ENCODE results near the gene G6PC1. TPM values are rescaled to one million over a fixed set of nuclear protein-coding genes. Genes with fewer than 3 reads are reported as not detected.
"Not testable (repeated sequence)": the region's sequence is repeated elsewhere in the genome, so short reads cannot be mapped to it uniquely, and the experiment has no call there.

Gene G6PC1
- total RNA-seq, 1 donor, result not detected

GRCh38 chr17:42906772-42907446 is 6.3 kb downstream of the G6PC1 start:
- H3K4me3 ChIP-seq (ENCODE audit: low read depth, low read length), result no peak overlapping the region
- DNase-seq (ENCODE audit: low read depth), result no peak
- TF ChIP-seq, protein P1, sequence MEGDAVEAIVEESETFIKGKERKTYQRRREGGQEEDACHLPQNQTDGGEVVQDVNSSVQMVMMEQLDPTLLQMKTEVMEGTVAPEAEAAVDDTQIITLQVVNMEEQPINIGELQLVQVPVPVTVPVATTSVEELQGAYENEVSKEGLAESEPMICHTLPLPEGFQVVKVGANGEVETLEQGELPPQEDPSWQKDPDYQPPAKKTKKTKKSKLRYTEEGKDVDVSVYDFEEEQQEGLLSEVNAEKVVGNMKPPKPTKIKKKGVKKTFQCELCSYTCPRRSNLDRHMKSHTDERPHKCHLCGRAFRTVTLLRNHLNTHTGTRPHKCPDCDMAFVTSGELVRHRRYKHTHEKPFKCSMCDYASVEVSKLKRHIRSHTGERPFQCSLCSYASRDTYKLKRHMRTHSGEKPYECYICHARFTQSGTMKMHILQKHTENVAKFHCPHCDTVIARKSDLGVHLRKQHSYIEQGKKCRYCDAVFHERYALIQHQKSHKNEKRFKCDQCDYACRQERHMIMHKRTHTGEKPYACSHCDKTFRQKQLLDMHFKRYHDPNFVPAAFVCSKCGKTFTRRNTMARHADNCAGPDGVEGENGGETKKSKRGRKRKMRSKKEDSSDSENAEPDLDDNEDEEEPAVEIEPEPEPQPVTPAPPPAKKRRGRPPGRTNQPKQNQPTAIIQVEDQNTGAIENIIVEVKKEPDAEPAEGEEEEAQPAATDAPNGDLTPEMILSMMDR (IDR thresholded peaks at IDR 0.05; ENCODE audit: insufficient read depth, low read length), result no peak

DNA sequence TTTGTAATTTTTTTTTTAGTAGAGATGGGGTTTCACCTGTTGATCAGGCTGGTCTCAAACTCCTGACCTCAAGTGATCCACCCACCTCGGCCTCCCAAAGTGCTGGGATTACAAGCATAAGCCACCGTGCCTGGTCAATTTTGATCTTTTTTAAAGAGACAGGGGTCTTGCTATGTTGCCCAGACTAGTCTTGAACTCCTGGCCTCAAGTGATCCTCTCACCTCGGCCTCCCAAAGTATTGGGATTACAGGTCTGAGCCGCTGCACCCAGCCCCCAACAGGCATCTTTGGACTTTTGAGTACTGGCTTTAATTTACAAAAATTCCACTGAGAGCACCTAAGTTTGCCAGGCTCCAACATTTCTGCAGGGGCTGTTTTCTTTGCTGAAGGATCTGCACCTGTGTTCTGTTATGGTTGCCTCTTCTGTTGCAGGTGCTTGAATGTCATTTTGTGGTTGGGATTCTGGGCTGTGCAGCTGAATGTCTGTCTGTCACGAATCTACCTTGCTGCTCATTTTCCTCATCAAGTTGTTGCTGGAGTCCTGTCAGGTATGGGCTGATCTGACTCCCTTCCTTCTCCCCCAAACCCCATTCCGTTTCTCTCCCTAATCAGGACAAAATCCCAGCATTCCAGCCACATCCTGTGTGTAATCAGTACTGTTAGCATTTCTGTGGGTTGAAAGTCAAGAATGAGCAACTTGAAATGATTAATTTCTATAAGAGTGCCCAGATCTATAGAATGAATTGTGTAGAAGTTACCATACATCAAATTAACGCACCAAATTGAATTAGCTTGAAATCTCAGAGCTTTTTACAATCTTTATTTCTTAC is 8.5 kb downstream of the G6PC1 start:
- H3K4me3 ChIP-seq (ENCODE audit: low read depth, low read length), result no peak overlapping the region
- no peak for DNase-seq (ENCODE audit: low read depth)
- TF ChIP-seq, protein P1 (IDR thresholded peaks at IDR 0.05; ENCODE audit: insufficient read depth, low read length), result no peak

DNA sequence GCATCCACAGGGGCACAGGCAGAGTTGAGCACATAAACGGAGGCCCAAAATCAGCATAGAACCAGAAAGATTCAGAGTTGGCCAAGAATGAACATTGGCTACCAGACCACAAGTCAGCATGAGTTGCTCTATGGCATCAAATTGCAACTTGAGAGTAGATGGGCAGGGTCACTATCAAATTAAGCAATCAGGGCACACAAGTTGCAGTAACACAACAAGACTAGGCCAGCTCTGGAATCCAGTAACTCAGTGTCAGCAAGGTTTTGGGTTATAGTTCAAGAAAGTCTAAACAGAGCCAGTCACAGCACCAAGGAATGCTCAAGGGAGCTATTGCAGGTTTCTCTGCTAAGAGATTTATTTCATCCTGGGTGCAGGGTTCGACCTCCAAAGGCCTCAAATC is 12.9 kb downstream of the G6PC1 start:
- DNase-seq (ENCODE audit: low read depth), result no peak
- TF ChIP-seq, protein P1 (IDR thresholded peaks at IDR 0.05; ENCODE audit: insufficient read depth, low read length), result no peak
- H3K4me3 ChIP-seq (ENCODE audit: low read depth, low read length), result no peak overlapping the region

GRCh38 chr17:42913981-42914617 is 13.5 kb downstream of the G6PC1 start:
- TF ChIP-seq, protein P1 (IDR thresholded peaks at IDR 0.05; ENCODE audit: insufficient read depth, low read length), result no peak
- DNase-seq (ENCODE audit: low read depth), result no peak
- H3K4me3 ChIP-seq (ENCODE audit: low read depth, low read length), result no peak overlapping the region

GRCh38 chr17:42915288-42915687 is 14.7 kb downstream of the G6PC1 start:
- not testable (repeated sequence) for DNase-seq (ENCODE audit: low read depth); H3K4me3 ChIP-seq (ENCODE audit: low read depth, low read length)

DNA sequence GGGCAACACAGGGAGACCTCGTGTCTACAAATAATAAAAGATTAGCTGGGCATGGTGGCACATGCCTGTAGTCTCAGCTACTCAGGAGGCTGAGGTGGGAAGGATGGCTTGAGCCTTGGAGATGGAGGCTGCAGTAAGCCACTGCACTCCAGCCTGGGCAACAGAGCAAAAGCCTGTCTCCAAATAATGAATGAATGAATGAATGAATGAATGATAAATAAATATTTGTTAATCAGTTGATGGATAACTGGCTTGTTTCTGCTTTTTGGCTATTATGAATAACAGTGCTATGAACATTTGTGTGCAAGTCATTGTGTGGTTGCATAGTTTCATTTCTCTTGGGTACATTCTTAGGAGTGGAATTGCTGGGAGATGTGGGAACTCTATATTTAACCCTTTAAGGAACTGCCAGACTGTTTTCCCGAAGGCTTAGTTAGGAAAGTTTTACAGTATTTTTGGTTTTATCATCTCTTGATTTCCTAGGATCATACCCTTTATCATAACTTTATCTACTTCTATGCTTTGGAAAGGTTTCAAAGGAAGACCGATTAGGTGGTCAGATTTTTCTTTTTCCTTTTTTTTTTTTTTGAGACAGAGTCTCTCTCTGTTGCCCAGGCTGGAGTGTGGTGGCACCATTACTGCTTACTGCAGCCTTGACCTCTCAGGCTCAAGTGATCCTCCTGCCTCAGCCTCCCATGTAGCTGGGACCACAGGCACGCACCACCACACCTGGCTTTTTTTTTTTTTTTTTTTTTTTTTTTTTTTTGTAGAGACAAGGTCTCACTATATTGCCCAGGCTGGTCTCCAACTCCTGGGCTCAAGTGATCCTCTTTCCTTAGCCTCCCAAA is 16.0 kb downstream of the G6PC1 start:
- DNase-seq (ENCODE audit: low read depth); H3K4me3 ChIP-seq (ENCODE audit: low read depth, low read length): not testable (repeated sequence)

GRCh38 chr17:42917236-42917603 is 16.6 kb downstream of the G6PC1 start:
- H3K4me3 ChIP-seq (ENCODE audit: low read depth, low read length), result no peak overlapping the region
- DNase-seq (ENCODE audit: low read depth), result no peak
- TF ChIP-seq, protein P1 (IDR thresholded peaks at IDR 0.05; ENCODE audit: insufficient read depth, low read length), result no peak
